GM23248 (cell line): ENCODE data around the gene HYLS1.

Experiments
- EZH2 ChIP-seq: fragments of 200-600 bp; sonication (generic); IDR thresholded peaks from 2 replicates; pipeline ENCODE4 v1.6.1; 2018; ENCODE audit warnings: antibody characterized with exemption, mild to moderate bottlenecking; ENCODE audit not compliant: insufficient read depth, poor library complexity, severe bottlenecking
- EZH2phosphoT487 ChIP-seq: fragments of 200-600 bp; sonication (generic); IDR thresholded peaks from 2 replicates; pipeline ENCODE4 v1.6.1; 2018; ENCODE audit warnings: antibody characterized with exemption, moderate library complexity, mild to moderate bottlenecking, low read depth; ENCODE audit not compliant: insufficient read depth

DNA sequence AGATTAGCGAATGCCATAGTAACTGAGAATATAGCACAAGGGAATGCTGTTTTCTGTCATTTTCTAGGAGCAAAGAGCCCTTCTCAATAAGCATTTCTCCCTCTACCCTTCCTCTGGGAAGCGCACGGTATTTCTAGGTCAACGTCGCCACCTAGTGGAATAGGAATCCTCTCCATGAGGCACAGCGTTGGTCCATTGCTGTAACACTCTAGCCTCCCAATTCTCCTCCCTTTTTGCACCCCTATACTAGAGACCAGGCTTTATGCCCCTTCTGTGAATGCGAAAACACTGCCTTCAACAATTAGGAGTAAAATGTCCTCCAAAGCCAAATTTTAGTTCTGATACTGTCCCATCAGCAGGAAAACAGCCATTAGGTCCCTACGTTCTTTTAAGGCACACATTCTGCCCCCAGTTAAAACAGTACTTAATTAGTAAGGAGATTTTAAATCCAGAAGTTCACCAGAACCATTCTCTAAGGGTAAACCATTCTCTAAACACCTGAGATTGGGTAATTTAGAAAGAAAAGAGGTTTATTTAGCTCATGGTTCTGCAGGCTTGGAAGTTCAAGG is 12.8 kb upstream of the HYLS1 start:
- TF ChIP-seq EZH2 = no peak
- no peak for TF ChIP-seq EZH2phosphoT487
